Putamen (tissue), 1 donor: Measurements from ENCODE around the gene CLCN6.

Experiments used
- DNase-seq: peaks from one replicate; pipeline ENCODE4 v3.0.0-alpha.2; 2016; ENCODE audit warnings: low spot score

The CLCN6 gene

GRCh38 chr1:11880181-11880575 is 74.2 kb downstream of the CLCN6 start:
- DNase-seq: no peak

DNA sequence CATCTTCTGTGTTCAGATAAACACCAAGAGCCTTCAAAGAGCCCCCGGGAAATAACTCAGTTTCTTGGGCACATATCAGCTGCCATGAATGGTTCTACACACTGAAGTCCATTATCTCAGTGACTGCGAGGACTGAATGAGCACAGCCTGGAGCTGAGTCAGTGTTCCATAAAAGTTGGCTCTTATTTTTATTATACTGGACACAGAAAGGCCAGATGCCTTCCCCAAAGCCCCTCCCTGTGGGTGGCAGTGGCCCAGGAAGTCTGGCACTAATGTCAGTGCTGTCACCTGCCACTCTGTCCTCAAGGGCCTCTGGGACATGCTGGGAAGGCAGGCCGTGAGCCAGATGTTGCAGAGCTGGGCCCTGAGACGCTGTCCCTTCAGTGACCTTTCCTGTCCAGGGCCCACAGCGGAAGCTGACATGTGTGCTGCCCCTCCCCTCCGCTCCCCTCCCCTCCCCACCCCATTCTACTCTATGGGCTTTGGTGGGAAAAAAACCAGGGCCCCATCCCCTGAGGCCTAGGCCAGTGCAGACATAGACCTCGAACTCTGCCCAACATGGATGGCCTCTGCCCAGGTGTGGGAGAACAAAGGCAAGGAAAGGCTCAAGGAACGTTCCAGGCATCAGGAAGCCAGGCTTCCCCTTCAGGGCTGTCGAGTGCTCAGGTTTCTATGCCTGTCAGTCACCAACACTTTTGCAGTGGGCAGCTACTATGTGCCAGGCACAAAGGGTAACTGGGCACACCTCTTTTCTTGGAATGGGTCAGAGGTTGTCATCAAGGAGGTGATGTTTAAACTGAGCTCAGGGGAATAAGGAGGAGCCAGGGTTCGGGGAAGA is 75.1 kb downstream of the CLCN6 start:
- peak; percentile 27 for DNase-seq

DNA sequence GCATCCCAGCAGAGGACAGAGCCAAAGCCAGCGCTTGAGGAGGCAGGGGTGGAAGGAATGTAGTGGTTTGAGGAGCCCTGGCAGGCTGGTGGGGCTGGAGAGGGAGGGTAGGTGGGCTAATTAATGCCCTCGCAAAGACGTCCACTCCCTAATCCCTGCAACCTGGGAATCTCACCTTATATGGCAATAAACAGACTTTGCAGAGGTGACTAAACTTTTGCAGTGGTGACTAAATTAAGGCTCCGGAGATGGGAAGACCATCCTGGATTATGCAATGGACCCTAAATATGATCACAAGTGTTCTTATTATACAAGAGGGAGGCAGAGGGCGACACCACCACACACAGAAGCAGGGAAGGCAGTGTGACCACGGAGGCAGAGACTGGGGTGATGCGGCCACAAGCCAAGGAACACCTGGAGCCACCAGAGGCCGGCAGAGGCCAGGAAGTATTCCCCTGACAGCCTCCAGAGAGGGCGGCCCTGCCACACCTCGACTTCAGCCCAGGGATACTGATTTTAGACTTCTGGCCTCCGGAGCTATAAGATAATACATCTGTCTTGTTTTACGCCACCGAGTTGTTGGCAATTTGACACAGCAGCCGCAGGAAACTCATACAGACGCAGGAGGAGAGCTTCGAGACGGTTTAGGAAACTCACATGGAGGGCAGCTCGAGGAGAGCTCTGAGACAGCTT is 75.9 kb downstream of the CLCN6 start:
- no peak for DNase-seq

DNA sequence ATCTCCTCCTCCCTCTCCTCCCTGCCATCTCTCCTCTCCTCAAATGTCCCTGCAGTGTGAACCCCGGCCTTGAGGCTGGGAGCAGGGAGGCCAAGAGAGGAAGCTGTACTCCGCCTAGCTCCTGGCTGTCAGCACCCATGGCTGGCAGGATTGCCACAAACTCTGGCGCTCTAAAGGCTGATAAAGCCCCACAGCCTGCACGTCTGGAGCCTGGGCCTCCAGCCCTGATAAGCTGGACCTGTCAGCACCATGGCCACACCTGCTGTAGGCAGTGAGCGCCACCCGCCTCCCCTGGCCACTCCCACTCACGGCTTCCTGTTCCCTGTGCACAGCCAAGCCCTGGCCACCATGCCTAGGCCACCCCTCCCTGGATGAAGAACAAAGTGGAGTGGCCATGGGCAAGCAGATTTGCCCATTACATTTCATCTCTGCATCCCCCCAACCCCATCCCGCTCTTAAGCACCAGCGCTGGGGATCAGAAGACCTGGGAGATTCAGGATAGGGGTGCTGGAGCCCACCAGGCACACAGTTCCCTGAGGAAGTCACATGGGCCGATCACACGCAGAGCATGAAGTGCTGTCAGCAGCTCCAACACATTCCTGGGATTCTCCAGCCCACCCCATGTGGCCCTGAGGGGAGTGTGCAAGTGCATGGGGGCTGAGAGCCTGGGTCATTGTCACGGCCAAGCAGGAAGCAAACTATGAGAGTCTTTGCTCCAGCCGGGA is 77.0 kb downstream of the CLCN6 start:
- no peak for DNase-seq

- no peak for DNase-seq
Measured at GRCh38 chr1:11885916-11886315, 79.9 kb downstream of the CLCN6 start.

DNA sequence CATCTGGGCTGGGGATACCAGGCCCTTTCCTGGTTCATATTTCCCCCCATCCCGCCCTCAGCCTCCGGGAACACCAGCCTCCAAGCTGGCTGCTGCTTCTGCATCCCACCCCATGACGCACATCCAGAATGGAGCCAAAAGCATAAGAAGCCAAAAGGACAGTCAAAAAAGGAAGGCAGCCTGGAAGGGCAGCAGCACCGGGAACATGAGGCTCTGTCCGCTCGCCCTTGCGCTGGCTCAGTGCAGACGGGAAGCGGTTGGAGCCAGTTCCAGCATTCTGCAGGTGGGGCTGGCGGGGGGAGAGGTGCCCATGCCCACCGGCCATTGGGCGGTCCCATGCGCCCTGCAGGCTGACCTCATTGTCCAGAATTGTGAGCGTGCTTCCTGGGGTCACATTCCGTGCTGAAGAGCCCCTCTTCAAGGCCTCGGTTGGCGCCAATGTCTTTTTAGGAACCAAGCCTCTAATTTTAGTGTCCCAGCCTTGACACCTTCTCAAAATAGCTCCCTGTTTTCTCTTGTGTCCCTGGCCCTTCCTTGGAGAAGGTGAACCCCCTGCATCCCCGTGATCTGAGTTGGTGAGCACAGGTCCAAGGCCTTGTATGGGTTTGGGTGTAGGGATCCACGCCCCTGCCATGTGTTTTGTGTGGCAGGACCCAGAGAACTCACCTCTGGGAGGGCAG is 81.1 kb downstream of the CLCN6 start:
- no peak for DNase-seq

DNA sequence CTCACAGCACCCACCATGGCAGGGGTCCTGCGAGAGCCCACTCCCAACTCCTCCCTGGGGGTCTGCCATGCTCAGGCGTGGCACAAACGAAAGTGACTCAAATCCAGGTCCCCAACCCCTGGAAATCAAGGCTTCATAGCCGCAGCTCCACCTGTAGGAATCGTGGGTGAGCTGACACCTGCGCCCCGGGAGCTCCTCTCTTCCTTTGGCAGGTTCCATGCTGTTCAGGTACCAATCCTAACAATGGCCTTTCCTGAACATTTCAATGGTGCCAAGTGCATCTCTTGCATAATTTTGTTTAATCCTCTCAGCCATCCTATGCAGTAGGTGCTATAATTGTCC is 81.6 kb downstream of the CLCN6 start:
- no peak for DNase-seq

DNA sequence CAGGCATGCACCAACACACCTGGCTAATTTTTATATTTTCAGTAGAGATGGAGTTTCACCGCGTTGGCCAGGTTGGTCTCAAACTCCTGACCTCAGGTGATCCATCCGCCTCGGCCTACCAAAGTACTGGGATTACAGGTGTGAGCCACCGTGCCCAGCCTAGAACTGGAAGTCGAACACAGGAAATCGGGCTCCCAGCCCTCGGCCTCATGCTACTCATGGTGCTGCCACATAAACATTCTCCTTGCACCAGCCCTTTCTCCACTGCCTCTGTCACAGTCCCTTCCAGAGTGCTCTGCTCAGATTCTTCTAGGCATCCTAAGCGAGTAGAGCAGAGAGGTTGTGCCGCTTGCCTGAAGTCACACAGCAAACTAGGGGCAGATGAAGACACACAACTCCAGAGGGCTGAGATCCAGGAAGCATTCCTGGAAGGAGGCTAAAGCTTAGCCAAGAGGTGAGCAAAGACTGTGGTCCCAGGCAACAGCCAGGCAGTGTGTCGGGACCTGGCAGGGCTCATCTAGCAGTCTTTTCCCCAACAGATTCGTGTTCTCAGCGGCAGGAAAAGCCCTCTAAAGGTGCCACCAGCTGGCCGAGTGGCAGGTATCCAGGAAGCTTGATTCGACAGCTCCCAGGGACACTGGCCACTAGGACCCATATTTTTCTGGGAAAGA is 82.3 kb downstream of the CLCN6 start:
- DNase-seq: no peak

- no peak for DNase-seq
Measured at GRCh38 chr1:11888877-11889208, 82.9 kb downstream of the CLCN6 start.

- no peak for DNase-seq
Measured at GRCh38 chr1:11891433-11892186, 85.6 kb downstream of the CLCN6 start.
